ENCODE data around the gene MTREX.

MTREX gene

DNA sequence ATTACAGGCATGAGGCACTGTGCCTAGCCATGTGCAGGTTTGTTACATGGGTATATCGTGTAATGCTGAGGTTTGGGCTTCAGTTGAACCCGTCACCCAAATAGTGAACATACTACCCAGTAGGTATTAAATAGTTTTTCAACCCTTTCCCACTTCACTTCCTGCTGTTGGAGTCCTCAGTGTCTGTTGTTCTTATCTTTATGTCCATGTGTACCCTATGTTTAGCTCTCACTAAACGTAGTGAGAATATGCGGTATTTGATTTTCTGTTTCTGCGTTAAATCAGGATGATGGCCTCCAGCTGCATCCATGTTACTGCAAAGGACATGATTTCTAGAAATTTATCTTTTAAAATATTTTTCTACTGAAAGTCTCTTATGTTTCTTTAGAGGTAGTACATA lies 17.8 kb downstream of the MTREX start:
- Histone ChIP-seq H3K36me3 (ENCODE audit: control insufficient read depth in 1 of 2, insufficient read depth in 2 of 2, low read length in 2 of 2) (peaks cover 11 to 13% of the 10 kb centered on the region in 2 donors), H3K4me3 (ENCODE audit: low read depth in 1 of 2, low read length in 2 of 2) (no peak overlapping the region)

GRCh38 chr5:55327281-55327680 lies 19.5 kb downstream of the MTREX start:
- H3K27ac ChIP-seq (ENCODE audit: low read length) = no peak overlapping the region

More for the DNA sequence above, 17.8 kb downstream of the MTREX start:
- no peak overlapping the region for H3K27ac ChIP-seq (ENCODE audit: low read length)
- no peaks in the 10 kb centered on the region for H3K4me1 ChIP-seq (ENCODE audit: control insufficient read depth in 1 of 2, insufficient read depth in 2 of 2, low read length in 2 of 2)
- H3K9me3 ChIP-seq (ENCODE audit: control insufficient read depth in 1 of 2, low read length in 2 of 2) = no peaks in the 10 kb centered on the region
- H3K27me3 ChIP-seq (ENCODE audit: low read depth, low read length) = no peaks in the 10 kb centered on the region

GRCh38 chr5:55331321-55331720 lies 23.5 kb downstream of the MTREX start:
- Histone ChIP-seq H3K4me1 (ENCODE audit: control insufficient read depth in 1 of 2, insufficient read depth in 2 of 2, low read length in 2 of 2) (no peaks in the 10 kb centered on the region), H3K4me3 (ENCODE audit: low read depth in 1 of 2, low read length in 2 of 2) (no peak overlapping the region)

More at GRCh38 chr5:55327281-55327680, 19.5 kb downstream of the MTREX start:
- H3K9me3 ChIP-seq (ENCODE audit: control insufficient read depth in 1 of 2, low read length in 2 of 2) = no peaks in the 10 kb centered on the region
- H3K27me3 ChIP-seq (ENCODE audit: low read depth, low read length) = no peaks in the 10 kb centered on the region
- no peak overlapping the region for H3K4me3 ChIP-seq (ENCODE audit: low read depth in 1 of 2, low read length in 2 of 2)
- H3K4me1 ChIP-seq (ENCODE audit: control insufficient read depth in 1 of 2, insufficient read depth in 2 of 2, low read length in 2 of 2) = no peaks in the 10 kb centered on the region
- H3K36me3 ChIP-seq (ENCODE audit: control insufficient read depth in 1 of 2, insufficient read depth in 2 of 2, low read length in 2 of 2) = peaks cover 22 to 24% of the 10 kb centered on the region in 2 donors

GRCh38 chr5:55333017-55333416 lies 25.2 kb downstream of the MTREX start:
- no peak overlapping the region for H3K27ac ChIP-seq (ENCODE audit: low read length)
- H3K27me3 ChIP-seq (ENCODE audit: low read depth, low read length) = no peaks in the 10 kb centered on the region
- no peaks in the 10 kb centered on the region for H3K9me3 ChIP-seq (ENCODE audit: control insufficient read depth in 1 of 2, low read length in 2 of 2)
- no peak overlapping the region for H3K4me3 ChIP-seq (ENCODE audit: low read depth in 1 of 2, low read length in 2 of 2)
- peaks cover 27 to 33% of the 10 kb centered on the region in 2 donors for H3K36me3 ChIP-seq (ENCODE audit: control insufficient read depth in 1 of 2, insufficient read depth in 2 of 2, low read length in 2 of 2)
- no peaks in the 10 kb centered on the region for H3K4me1 ChIP-seq (ENCODE audit: control insufficient read depth in 1 of 2, insufficient read depth in 2 of 2, low read length in 2 of 2)

More at GRCh38 chr5:55331321-55331720, 23.5 kb downstream of the MTREX start:
- H3K27ac ChIP-seq (ENCODE audit: low read length) = no peak overlapping the region
- no peaks in the 10 kb centered on the region for H3K9me3 ChIP-seq (ENCODE audit: control insufficient read depth in 1 of 2, low read length in 2 of 2)
- no peaks in the 10 kb centered on the region for H3K27me3 ChIP-seq (ENCODE audit: low read depth, low read length)
- H3K36me3 ChIP-seq (ENCODE audit: control insufficient read depth in 1 of 2, insufficient read depth in 2 of 2, low read length in 2 of 2) = peaks cover 27 to 33% of the 10 kb centered on the region in 2 donors

DNA sequence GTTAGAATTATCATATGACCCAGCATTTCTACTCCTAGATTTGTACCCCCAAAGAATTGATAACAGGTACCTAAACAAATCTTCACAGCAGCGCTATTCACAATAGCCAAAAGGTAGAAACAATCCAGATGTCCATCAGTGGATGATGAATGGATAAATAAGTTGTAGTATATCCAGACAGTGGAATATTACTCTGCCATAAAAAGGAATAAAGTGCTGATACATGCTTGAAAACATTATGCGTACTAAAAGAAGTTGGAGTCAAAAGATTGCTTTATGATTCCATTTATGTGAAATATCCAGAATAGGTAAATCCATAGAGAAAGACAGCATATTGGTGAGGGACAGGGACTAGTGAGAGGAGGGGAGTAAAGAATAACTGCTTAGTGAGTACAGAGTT lies 26.0 kb downstream of the MTREX start:
- H3K9me3 ChIP-seq (ENCODE audit: control insufficient read depth in 1 of 2, low read length in 2 of 2) = no peaks in the 10 kb centered on the region
- no peak overlapping the region for H3K27ac ChIP-seq (ENCODE audit: low read length)
- no peaks in the 10 kb centered on the region for H3K4me1 ChIP-seq (ENCODE audit: control insufficient read depth in 1 of 2, insufficient read depth in 2 of 2, low read length in 2 of 2)
- H3K4me3 ChIP-seq (ENCODE audit: low read depth in 1 of 2, low read length in 2 of 2) = no peak overlapping the region
- no peaks in the 10 kb centered on the region for H3K27me3 ChIP-seq (ENCODE audit: low read depth, low read length)
- H3K36me3 ChIP-seq (ENCODE audit: control insufficient read depth in 1 of 2, insufficient read depth in 2 of 2, low read length in 2 of 2) = peaks cover 22 to 29% of the 10 kb centered on the region in 2 donors

DNA sequence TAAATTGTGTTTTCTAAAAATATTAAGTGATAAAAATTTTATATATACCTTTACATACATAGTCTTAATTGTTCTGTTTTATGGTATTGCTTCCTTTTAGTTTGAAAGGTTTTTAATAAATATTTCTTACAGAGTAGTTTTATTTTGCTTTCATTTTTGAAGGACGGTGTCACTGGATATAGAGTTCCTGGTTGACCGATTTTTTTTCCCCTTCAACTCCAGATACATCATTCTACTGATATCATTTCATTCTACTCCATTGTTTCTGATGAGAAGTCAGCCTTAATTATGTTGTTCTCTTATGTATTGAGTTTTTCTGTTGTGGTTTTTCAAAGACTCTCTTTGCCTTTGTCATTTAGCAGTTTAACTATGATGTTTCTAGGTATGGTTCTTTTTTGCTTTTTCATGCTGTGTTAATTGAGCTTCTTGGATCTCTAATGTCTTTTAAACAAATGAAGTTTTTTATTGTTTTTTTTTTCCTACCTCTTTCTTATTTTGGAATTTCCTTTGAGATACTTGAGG lies 30.4 kb downstream of the MTREX start:
- peaks cover 0 to 11% of the 10 kb centered on the region in 2 donors for H3K36me3 ChIP-seq (ENCODE audit: control insufficient read depth in 1 of 2, insufficient read depth in 2 of 2, low read length in 2 of 2)
- H3K27ac ChIP-seq (ENCODE audit: low read length) = no peak overlapping the region
- no peaks in the 10 kb centered on the region for H3K9me3 ChIP-seq (ENCODE audit: control insufficient read depth in 1 of 2, low read length in 2 of 2)
- peaks cover 0 to 4% of the 10 kb centered on the region in 2 donors for H3K4me1 ChIP-seq (ENCODE audit: control insufficient read depth in 1 of 2, insufficient read depth in 2 of 2, low read length in 2 of 2)
- no peak overlapping the region for H3K4me3 ChIP-seq (ENCODE audit: low read depth in 1 of 2, low read length in 2 of 2)
- no peaks in the 10 kb centered on the region for H3K27me3 ChIP-seq (ENCODE audit: low read depth, low read length)

GRCh38 chr5:55338810-55339243 lies 31.0 kb downstream of the MTREX start:
- Histone ChIP-seq H3K27me3 (ENCODE audit: low read depth, low read length) (no peaks in the 10 kb centered on the region), H3K4me1 (ENCODE audit: control insufficient read depth in 1 of 2, insufficient read depth in 2 of 2, low read length in 2 of 2) (peaks cover 0 to 4% of the 10 kb centered on the region in 2 donors), H3K27ac (ENCODE audit: low read length) (no peak overlapping the region), H3K9me3 (ENCODE audit: control insufficient read depth in 1 of 2, low read length in 2 of 2) (no peaks in the 10 kb centered on the region), H3K4me3 (ENCODE audit: low read depth in 1 of 2, low read length in 2 of 2) (no peak overlapping the region), H3K36me3 (ENCODE audit: control insufficient read depth in 1 of 2, insufficient read depth in 2 of 2, low read length in 2 of 2) (peaks cover 0 to 14% of the 10 kb centered on the region in 2 donors)

GRCh38 chr5:55343107-55343506 lies 35.3 kb downstream of the MTREX start:
- H3K4me3 ChIP-seq (ENCODE audit: low read depth in 1 of 2, low read length in 2 of 2) = no peak overlapping the region
- peaks cover 24 to 32% of the 10 kb centered on the region in 2 donors for H3K36me3 ChIP-seq (ENCODE audit: control insufficient read depth in 1 of 2, insufficient read depth in 2 of 2, low read length in 2 of 2)
- H3K4me1 ChIP-seq (ENCODE audit: control insufficient read depth in 1 of 2, insufficient read depth in 2 of 2, low read length in 2 of 2) = peaks cover 3 to 7% of the 10 kb centered on the region in 2 donors
- no peaks in the 10 kb centered on the region for H3K9me3 ChIP-seq (ENCODE audit: control insufficient read depth in 1 of 2, low read length in 2 of 2)
- no peak overlapping the region for H3K27ac ChIP-seq (ENCODE audit: low read length)
- no peaks in the 10 kb centered on the region for H3K27me3 ChIP-seq (ENCODE audit: low read depth, low read length)

DNA sequence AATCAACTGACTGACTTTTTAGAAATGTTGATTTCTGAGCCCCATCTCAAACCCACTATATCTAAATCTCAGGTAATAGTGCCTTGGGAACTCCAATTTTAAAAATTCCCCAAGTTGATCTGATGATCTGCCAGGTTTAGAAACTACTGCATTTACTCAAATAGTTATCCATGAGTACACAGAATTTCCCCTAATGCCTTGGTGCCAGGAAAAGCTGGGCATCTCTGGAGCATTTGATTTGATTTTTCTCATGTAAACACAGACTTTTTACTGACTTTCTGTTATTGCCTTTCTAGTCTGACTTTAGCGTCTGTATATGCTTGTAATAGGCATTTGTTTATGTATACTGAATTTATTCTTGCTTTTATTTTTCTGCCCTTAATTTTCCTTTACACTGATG lies 35.8 kb downstream of the MTREX start:
- no peaks in the 10 kb centered on the region for H3K27me3 ChIP-seq (ENCODE audit: low read depth, low read length)

GRCh38 chr5:55344392-55344992 lies 36.7 kb downstream of the MTREX start:
- Histone ChIP-seq H3K27me3 (ENCODE audit: low read depth, low read length) (no peaks in the 10 kb centered on the region), H3K36me3 (ENCODE audit: control insufficient read depth in 1 of 2, insufficient read depth in 2 of 2, low read length in 2 of 2) (peaks cover 37 to 40% of the 10 kb centered on the region in 2 donors), H3K4me3 (ENCODE audit: low read depth in 1 of 2, low read length in 2 of 2) (no peak overlapping the region), H3K9me3 (ENCODE audit: control insufficient read depth in 1 of 2, low read length in 2 of 2) (no peaks in the 10 kb centered on the region), H3K27ac (ENCODE audit: low read length) (no peak overlapping the region), H3K4me1 (ENCODE audit: control insufficient read depth in 1 of 2, insufficient read depth in 2 of 2, low read length in 2 of 2) (peaks cover 3 to 7% of the 10 kb centered on the region in 2 donors)

More for the DNA sequence above, 35.8 kb downstream of the MTREX start:
- H3K27ac ChIP-seq (ENCODE audit: low read length) = no peak overlapping the region
- H3K36me3 ChIP-seq (ENCODE audit: control insufficient read depth in 1 of 2, insufficient read depth in 2 of 2, low read length in 2 of 2) = peaks cover 29 to 37% of the 10 kb centered on the region in 2 donors
- H3K4me3 ChIP-seq (ENCODE audit: low read depth in 1 of 2, low read length in 2 of 2) = no peak overlapping the region
- H3K9me3 ChIP-seq (ENCODE audit: control insufficient read depth in 1 of 2, low read length in 2 of 2) = no peaks in the 10 kb centered on the region
- H3K4me1 ChIP-seq (ENCODE audit: control insufficient read depth in 1 of 2, insufficient read depth in 2 of 2, low read length in 2 of 2) = peaks cover 3 to 7% of the 10 kb centered on the region in 2 donors

- no peaks in the 10 kb centered on the region for H3K9me3 ChIP-seq (ENCODE audit: control insufficient read depth in 1 of 2, low read length in 2 of 2)
- H3K4me3 ChIP-seq (ENCODE audit: low read depth in 1 of 2, low read length in 2 of 2) = no peak overlapping the region
- H3K36me3 ChIP-seq (ENCODE audit: control insufficient read depth in 1 of 2, insufficient read depth in 2 of 2, low read length in 2 of 2) = peaks cover 40 to 46% of the 10 kb centered on the region in 2 donors
- H3K27me3 ChIP-seq (ENCODE audit: low read depth, low read length) = no peaks in the 10 kb centered on the region
- H3K4me1 ChIP-seq (ENCODE audit: control insufficient read depth in 1 of 2, insufficient read depth in 2 of 2, low read length in 2 of 2) = peaks cover 3 to 7% of the 10 kb centered on the region in 2 donors
- H3K27ac ChIP-seq (ENCODE audit: low read length) = no peak overlapping the region
Observed at GRCh38 chr5:55345327-55345726, 37.5 kb downstream of the MTREX start.

Measured in muscle layer of duodenum (tissue), 2 donors.